GM19193 (cell line): Measurements from ENCODE around the gene FKBP3.

Source experiments
- POLR2A ChIP-seq: IDR thresholded peaks from 4 replicates; pipeline ENCODE4 v1.6.1; 2011; ENCODE audit not compliant: insufficient read depth, insufficient read length; ENCODE audit errors: extremely low read depth

The FKBP3 gene

GRCh38 chr14:45134051-45134958 lies at the start of gene FKBP3:
Gene FKBP3 (minus strand): TSS chr14:45134481. CDS start chr14:45134456, 25 bp downstream.
- peak; percentile 89 for TF ChIP-seq POLR2A

GRCh38 chr14:45181806-45182205 lies 47.5 kb upstream of the FKBP3 start:
- no peak for TF ChIP-seq POLR2A

- no peak for TF ChIP-seq POLR2A
Observed at GRCh38 chr14:45181329-45181728, 47.0 kb upstream of the FKBP3 start.

GRCh38 chr14:45177076-45177475 lies 42.8 kb upstream of the FKBP3 start:
- no peak for TF ChIP-seq POLR2A

GRCh38 chr14:45169906-45170305 lies 35.6 kb upstream of the FKBP3 start:
- TF ChIP-seq POLR2A, result no peak

- TF ChIP-seq POLR2A, result no peak
Observed at GRCh38 chr14:45156067-45156466, 21.8 kb upstream of the FKBP3 start.

- no peak for TF ChIP-seq POLR2A
Observed at GRCh38 chr14:45150386-45150890, 16.2 kb upstream of the FKBP3 start.

GRCh38 chr14:45149602-45150001 lies 15.3 kb upstream of the FKBP3 start:
- TF ChIP-seq POLR2A, result no peak

- TF ChIP-seq POLR2A, result no peak
Observed at GRCh38 chr14:45145214-45145613, 10.9 kb upstream of the FKBP3 start.

- TF ChIP-seq POLR2A, result no peak
Observed at GRCh38 chr14:45144658-45145057, 10.4 kb upstream of the FKBP3 start.

- no peak for TF ChIP-seq POLR2A
Observed at GRCh38 chr14:45140661-45141187, 6.4 kb upstream of the FKBP3 start.

- no peak for TF ChIP-seq POLR2A
Observed at GRCh38 chr14:45136399-45136798, 2.1 kb upstream of the FKBP3 start.

- peak; percentile 78 for TF ChIP-seq POLR2A
Observed at GRCh38 chr14:45135659-45136395, 1.5 kb upstream of the FKBP3 start, which contains the start of gene FANCM. Gene FANCM (plus strand): TSS chr14:45135930. CDS start chr14:45136032, 102 bp downstream.

GRCh38 chr14:45135156-45135555 lies 875 bp upstream of the FKBP3 start:
- TF ChIP-seq POLR2A, result no peak

- no peak for TF ChIP-seq POLR2A
Observed at GRCh38 chr14:45133683-45134050, 614 bp downstream of the FKBP3 start.
